H54 (cell line): Measurements from ENCODE around the gene ZNF574.

Source experiments
- DNase-seq: peaks from one replicate; pipeline ENCODE4 v3.0.0; 2011; ENCODE audit warnings: low spot score, mixed read lengths; ENCODE audit not compliant: insufficient read length
- FAIRE-seq: peaks from 3 replicates; lab custom pipeline; 2011; peaks lifted over from hg19 to GRCh38; lab: Jason Lieb, UNC
- POLR2A ChIP-seq: IDR thresholded peaks from 2 replicates; pipeline ENCODE4 v1.6.1; 2011; ENCODE audit warnings: low read depth, mild to moderate bottlenecking, low read length

Gene ZNF574

DNA sequence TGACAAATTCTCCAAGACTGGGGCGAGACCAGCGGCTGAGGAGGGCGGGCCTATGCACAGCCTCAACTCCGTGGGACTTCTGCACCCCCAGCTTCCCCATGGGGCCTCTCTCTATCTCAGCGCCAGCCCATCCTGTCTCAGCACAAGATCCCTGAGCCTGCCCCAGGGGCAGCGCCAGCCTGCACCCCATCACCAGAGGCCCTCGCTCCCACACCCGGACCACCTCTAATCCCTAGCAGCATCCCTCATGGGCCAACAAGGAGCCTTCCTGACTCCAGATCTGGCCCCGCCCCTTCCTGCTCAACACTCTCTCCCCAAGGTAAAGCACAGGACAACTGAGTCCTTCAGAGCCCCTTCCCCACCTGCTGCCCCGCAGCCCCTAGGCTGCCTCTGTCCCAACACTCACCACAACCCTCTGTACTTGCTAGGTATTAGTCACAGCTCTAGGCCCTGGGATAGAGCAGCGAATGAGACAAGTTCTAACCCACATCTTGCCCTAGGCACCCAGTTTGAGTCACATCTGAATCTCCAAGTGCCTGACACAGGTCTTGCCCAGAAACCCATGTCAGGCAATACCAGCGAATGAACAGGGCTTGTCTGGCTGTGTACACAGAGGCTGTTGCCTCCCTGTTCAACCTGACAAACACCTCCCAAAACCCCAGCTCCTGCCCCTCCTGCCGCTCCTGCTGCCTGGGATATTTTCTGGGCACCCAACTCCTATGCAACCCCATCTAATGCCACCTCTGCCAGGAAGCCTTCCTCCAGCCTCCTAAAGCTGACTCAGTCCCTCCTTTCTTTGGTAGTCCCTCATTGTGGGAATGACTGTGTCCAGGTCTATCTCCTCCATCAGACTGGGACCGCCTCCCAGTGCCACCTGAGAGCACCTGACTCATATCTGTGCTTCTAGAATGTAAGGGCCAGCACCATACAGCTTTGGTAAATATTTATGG is 24.5 kb upstream of the ZNF574 start:
- no peak for TF ChIP-seq POLR2A
- FAIRE-seq (peak; percentile 23), DNase-seq (peak; percentile 81)

DNA sequence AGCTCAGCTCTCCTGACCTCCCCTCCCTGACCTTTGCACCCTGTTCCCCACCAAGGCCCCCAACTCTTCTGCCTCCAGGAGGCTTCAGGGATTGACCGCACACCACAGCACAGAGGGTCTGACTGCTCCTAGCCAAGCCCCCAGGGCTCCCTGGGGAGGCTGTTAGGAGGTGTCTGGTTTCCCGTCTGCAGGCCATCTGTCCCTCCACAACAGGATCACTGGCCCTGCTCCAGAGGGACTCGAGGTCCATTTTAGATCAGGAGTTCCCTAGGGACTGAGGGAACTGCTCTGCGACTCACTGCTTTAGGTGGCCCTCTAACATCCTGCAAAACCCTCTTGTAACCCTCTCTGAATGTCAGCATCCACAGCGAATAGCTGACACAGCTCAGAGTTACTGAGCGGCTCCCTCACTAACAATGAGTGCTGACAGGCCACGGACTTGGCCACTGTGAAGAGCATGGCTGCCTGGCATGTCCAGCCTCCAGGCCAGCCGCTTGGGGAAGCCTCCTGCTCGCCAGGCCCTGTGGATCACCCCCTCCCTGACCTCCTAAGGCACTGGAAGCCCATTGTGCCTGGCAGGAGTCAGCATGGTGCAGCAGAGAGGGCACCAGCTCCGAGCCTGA is 23.6 kb upstream of the ZNF574 start:
- DNase-seq (no peak), FAIRE-seq (no peak)
- TF ChIP-seq POLR2A = no peak

DNA sequence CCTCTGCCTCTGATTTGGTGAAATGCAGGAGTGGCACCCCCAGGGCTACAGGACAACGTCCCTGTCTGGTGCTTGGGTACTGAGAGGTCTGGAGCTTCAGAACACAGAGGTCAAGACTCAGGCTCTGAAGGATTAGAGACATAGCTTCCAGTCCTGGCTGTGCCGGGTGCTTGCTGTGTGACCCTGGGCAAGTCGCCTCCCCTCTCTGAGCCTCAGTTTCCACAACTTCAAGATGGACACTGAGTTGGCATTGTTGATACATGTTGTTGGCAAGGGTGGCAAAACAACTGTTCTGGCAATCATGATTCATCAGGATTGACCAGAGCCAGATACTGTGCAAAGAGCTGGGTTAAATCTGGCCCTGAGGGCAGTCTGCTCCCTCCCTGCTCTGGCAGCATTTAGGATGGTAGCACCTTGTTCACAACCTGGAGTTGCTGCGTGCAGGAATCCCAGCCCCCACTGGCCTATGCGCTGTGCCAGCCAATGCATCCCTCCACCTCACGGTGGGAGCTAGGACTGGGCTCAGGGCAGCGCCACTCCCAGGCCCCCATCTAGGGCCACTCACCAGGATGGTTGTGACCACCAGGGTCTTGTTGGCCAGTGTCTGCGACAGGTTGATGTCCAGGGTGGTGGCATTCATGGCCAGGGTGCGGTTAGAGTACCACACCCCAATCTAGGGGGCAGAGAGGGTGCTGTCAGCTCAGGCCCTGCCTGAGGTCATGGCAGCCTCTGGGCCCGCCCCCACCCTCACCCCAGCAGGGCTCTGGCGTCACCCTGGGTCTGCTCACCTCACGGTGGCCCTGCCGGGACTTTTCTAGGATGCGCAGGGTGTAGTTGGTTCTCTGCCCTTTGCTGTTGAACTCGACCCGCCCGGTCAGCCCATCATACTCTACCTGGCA is 22.7 kb upstream of the ZNF574 start:
- no peak for TF ChIP-seq POLR2A
- FAIRE-seq (no peak), DNase-seq (no peak)

DNA sequence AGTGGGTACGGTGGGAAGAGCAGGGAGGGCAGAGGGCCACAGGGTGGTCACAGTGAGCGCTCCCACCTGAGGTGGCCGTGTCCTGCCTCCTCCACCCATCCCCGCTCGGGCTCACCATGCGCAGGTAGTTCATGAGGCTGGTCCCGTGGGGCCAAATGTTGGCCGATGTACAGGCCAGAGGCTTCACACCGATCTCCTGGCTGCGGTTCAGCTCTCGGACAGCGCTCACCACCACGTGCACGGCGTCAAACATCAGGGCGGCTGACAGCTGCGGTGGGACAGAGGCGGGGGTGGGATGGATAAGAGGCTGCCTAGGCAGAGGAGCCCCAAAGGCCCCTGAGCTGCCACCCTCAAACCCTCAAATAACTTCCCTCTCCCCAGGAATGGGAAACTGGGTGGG is 21.8 kb upstream of the ZNF574 start:
- no peak for TF ChIP-seq POLR2A
- FAIRE-seq = no peak

GRCh38 chr19:42057846-42058245 is 18.1 kb upstream of the ZNF574 start:
- FAIRE-seq = no peak

More for the DNA sequence above, 21.8 kb upstream of the ZNF574 start:
- DNase-seq = no peak

GRCh38 chr19:42059196-42059595 is 16.8 kb upstream of the ZNF574 start:
- FAIRE-seq (no peak), DNase-seq (no peak)
- no peak for TF ChIP-seq POLR2A

More at GRCh38 chr19:42057846-42058245, 18.1 kb upstream of the ZNF574 start:
- no peak for TF ChIP-seq POLR2A
- no peak for DNase-seq

DNA sequence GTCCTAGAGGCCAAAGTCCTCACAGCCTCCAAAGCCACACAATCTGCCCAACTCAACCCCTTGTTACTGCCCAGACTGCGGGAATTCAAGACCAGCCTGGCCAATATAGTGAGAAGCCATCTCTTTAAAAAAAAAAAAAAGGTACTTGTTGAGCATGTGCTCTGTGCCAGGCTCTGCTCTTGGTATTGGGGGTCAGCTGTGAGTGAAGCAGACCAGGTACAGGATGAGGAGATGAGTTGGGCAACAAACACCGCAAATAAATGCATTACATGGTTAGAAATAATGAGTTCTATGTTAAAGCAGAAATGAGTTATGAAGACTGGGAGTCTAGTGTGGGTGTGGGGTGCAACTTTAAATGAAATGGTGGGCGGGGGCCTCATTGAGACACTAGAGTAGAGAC is 15.8 kb upstream of the ZNF574 start:
- FAIRE-seq (no peak), DNase-seq (no peak)
- no peak for TF ChIP-seq POLR2A

- TF ChIP-seq POLR2A = no peak
- no peak for FAIRE-seq
- DNase-seq = no peak
Observed at GRCh38 chr19:42062381-42062780, 13.6 kb upstream of the ZNF574 start.

DNA sequence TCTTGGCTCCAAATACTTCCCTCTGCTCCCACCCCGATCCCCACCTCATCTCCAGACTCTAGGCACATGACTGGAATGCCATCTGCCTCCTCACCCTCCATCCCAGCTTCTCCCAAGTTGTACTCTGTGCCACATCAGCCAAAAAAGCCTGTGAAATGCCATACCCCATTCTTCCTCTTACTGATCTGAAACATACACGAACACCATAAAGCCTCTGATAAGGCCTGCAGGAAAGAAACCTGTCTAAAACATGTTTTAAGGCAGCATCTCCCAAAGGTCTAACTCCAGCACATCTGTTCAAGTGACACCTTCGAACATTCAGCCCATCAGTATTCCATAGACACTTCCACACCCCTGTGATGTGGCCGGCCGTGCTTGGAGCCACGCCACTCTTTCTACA is 11.5 kb upstream of the ZNF574 start:
- no peak for DNase-seq
- FAIRE-seq = no peak
- TF ChIP-seq POLR2A = no peak

DNA sequence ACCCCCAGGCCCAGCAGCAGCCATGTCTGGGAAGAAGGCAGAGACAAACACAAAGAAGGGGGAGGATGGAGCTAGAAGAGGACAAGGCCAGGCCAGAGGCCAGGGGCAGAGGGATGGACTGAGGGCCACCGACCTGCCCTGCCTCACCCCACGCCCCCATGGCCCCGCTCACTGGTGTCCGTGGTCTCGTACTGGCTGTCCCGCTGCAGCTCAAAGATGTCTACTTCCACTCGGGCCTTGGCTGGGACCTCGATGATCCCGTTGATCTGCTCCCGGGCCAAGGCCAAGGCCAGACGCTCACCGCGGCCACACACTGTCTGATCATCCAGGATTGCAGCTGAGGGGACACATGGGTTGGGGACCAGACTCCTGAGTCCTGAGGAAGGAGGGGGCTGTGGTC is 10.9 kb upstream of the ZNF574 start:
- DNase-seq = no peak
- no peak for FAIRE-seq
- TF ChIP-seq POLR2A = no peak

DNA sequence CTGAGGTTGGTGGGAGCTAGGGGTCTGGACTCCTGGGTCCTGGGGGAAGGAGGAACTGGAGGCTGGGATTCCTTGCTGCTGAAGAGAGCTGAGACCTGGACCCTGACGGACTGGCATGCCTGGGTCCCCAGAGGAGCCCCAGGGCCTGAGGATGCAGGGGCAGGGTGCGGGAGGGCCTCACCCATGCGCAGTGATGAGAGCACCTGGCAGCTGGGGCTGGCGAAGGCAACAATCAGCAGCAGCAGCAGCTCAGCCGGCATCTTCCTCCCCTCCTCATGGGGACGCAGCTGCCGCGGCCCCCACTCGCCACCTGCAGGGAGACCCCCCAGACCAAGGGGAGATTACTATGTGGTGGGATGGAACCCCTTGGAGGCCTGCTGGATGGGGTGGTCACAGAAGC is 10.5 kb upstream of the ZNF574 start:
- DNase-seq = no peak
- TF ChIP-seq POLR2A = no peak
- no peak for FAIRE-seq

DNA sequence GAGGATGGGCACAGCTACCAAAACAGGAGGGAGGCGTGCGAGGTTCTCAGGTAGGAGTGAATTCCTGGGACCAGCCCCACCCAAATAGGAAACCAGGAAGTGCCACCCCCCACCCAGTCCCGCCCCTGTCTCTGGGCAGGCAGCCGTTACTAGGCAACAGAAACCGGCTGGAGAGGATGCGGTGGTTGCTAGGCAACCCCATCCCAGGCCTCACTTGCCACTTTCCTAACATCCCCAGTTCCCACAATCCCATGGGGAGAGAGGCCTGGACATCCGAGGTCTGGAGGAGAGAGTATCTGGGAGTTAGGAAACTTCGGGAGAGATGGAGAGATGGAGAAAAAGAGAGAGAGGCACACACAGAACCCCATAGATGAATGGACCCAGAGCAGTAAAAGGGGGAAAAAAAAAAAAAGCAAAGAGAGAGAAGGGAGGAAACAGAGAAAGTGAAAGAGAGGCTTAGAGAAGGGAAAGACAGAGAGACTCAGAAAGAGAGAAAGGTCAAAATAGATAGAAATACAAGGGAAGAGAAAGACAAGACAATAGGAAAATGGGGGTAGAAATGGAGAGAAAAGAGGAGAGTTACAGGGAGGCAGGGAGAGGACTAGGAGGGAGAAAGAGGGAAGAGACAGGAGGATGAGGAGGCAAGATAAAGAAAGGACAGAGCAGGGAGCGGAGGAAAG is 9.8 kb upstream of the ZNF574 start:
- DNase-seq (peak; percentile 66), FAIRE-seq (no peak)
- no peak for TF ChIP-seq POLR2A

- no peak for DNase-seq
- no peak for TF ChIP-seq POLR2A
- no peak for FAIRE-seq
Observed at GRCh38 chr19:42067315-42067888, 8.6 kb upstream of the ZNF574 start.
